K562 (cell line): ENCODE results near the gene NUP35. TPM values are rescaled to one million over a fixed set of nuclear protein-coding genes. Genes with fewer than 3 reads are reported as not detected.
A peak's percentile ranks its signal among the peaks of the same experiment; 100 is the strongest.

Experiments used
- ATAC-seq: fragments of 200-7000 bp; cut with Tn5 transposase; 3 replicates; pipeline ENCODE4 v1.9.1; 2020; ENCODE audit warnings: moderate library complexity
- BruUV-seq: library from RNA; stranded (reverse); fragments of 400-500 nt; replicated peaks from 2 replicates; lab custom pipeline; 2021; lab: Mats Ljungman, UMichigan
- CTCF ChIA-PET: fragments of 300-600 bp; formaldehyde crosslinking; extraction: SDS; loops from one replicate; lab custom pipeline; 2021; ENCODE audit warnings: low intra/inter-chr PET ratio; lab: Yijun Ruan, JAX
- POLR2A ChIA-PET: fragments of 300-600, 350-650 bp; sonication (Branson Sonifier 250); formaldehyde crosslinking; extraction: SDS; loops from one replicate; lab custom pipeline; 2021; ENCODE audit warnings: antibody characterized with exemption, inconsistent platforms; lab: Yijun Ruan, JAX
- DNase-seq, 4 experiments: peaks; one replicate each; pipeline versions ENCODE4 v3.0.0 to v3.0.0-alpha.2; 2011 to 2018; ENCODE audit warnings: low spot score in 3 of 4, mixed read lengths in 3 of 4; ENCODE audit errors: extremely low read depth in 1 of 4
- FAIRE-seq: peaks from 2 replicates; lab custom pipeline; 2011; peaks lifted over from hg19 to GRCh38; lab: Jason Lieb, UNC
- H2AFZ ChIP-seq: 2 replicates; pipeline ENCODE4 v1.6.0; 2011; ENCODE audit warnings: low read depth, low read length, control low read depth, inconsistent platforms
- H3K27ac ChIP-seq: fragments of 200-600 bp; 3 replicates; pipeline ENCODE4 v1.8.0; 2011; ENCODE audit warnings: low read depth, mild to moderate bottlenecking, control low read depth, inconsistent platforms, low read length, moderate library complexity, mixed read lengths; ENCODE audit errors: extremely low read depth
- H3K27me3 ChIP-seq, 2 experiments: fragments of 300-600 bp in 1 of 2; 2 replicates in 1 of 2; 3 replicates in 1 of 2; pipeline versions ENCODE4 v1.6.0 to v1.8.0; 2011; ENCODE audit warnings: inconsistent platforms in 2 of 2, low read length in 2 of 2, mild to moderate bottlenecking in 1 of 2, mixed read lengths in 1 of 2, moderate library complexity in 1 of 2; ENCODE audit not compliant: control insufficient read depth in 2 of 2, insufficient read depth in 2 of 2
- H3K36me3 ChIP-seq: fragments of 300-600 bp; 3 replicates; pipeline ENCODE4 v1.8.0; 2011; ENCODE audit warnings: mild to moderate bottlenecking, low read length, inconsistent platforms; ENCODE audit not compliant: control insufficient read depth, insufficient read depth
- H3K4me1 ChIP-seq, 2 experiments: fragments of 200-600 bp in 1 of 2; replicated peaks in 1 of 2; 2 replicates in 1 of 2; 3 replicates in 1 of 2; pipeline versions ENCODE4 v1.5.1 to v1.8.0; 2011; ENCODE audit warnings: inconsistent platforms in 2 of 2, low read length in 2 of 2, mild to moderate bottlenecking in 1 of 2, mixed read lengths in 1 of 2, moderate library complexity in 1 of 2; ENCODE audit not compliant: control insufficient read depth in 2 of 2, insufficient read depth in 2 of 2
- H3K4me2 ChIP-seq: 2 replicates; pipeline ENCODE4 v1.6.1; 2011; ENCODE audit warnings: low read length, control low read depth, inconsistent platforms, mixed read lengths; ENCODE audit not compliant: insufficient read depth
- H3K4me3 ChIP-seq: fragments of 200-600 bp; sonication (generic), shearing (Covaris generic); 2 replicates; pipeline ENCODE4 v1.5.1; 2016; ENCODE audit warnings: control low read depth, inconsistent platforms
- H3K79me2 ChIP-seq: fragments of 200-600 bp; 3 replicates; pipeline ENCODE4 v1.8.0; 2011; ENCODE audit warnings: low read length, inconsistent platforms; ENCODE audit not compliant: control insufficient read depth, insufficient read depth
- H3K9ac ChIP-seq, 2 experiments: 2 replicates each; pipeline versions ENCODE4 v1.6.0 to v1.6.1; 2011; ENCODE audit warnings: low read depth in 2 of 2, low read length in 2 of 2, control low read depth in 1 of 2, inconsistent platforms in 1 of 2, mild to moderate bottlenecking in 1 of 2, mixed read lengths in 1 of 2; ENCODE audit not compliant: insufficient read depth in 1 of 2
- H3K9me1 ChIP-seq: one replicate; pipeline ENCODE4 v1.6.0; 2011; ENCODE audit warnings: inconsistent platforms, mild to moderate bottlenecking, low read length, moderate library complexity; ENCODE audit not compliant: control insufficient read depth, insufficient read depth
- H3K9me3 ChIP-seq: replicated peaks from 2 replicates; pipeline ENCODE4 v1.5.1; 2011; ENCODE audit warnings: low read depth, low read length, inconsistent platforms; ENCODE audit not compliant: control insufficient read depth, insufficient read depth
- H4K20me1 ChIP-seq: replicated peaks from 2 replicates; pipeline ENCODE4 v1.6.1; 2011; ENCODE audit warnings: low read length, inconsistent platforms, mixed read lengths; ENCODE audit not compliant: control insufficient read depth, insufficient read depth
- CCAR2 ChIP-seq: fragments of 200-400 bp; formaldehyde crosslinking; IDR thresholded peaks from 2 replicates; pipeline ENCODE4 v1.6.1; 2017; ENCODE audit warnings: mild to moderate bottlenecking, low read depth, low read length
- CEBPB ChIP-seq: fragments of 450-650 bp; IDR thresholded peaks from 2 replicates; pipeline ENCODE4 v1.6.1; 2016; ENCODE audit warnings: missing genetic modification characterization, missing compliant biosample characterization
- GATAD2A ChIP-seq: fragments of 450-650 bp; IDR thresholded peaks from 2 replicates; pipeline ENCODE4 v1.6.1; 2017
- MTA1 ChIP-seq: fragments of 450-650 bp; IDR thresholded peaks from 2 replicates; pipeline ENCODE4 v1.6.1; 2017; ENCODE audit warnings: borderline replicate concordance
- NR1H2 ChIP-seq: sonication (generic); formaldehyde crosslinking; IDR thresholded peaks from 2 replicates; pipeline ENCODE4 v1.4.0; 2020; ENCODE audit warnings: mild to moderate bottlenecking, missing genetic modification reagents
- XRCC3 ChIP-seq: fragments of 450-650 bp; IDR thresholded peaks from 2 replicates; pipeline ENCODE4 v1.6.1; 2017; ENCODE audit warnings: mild to moderate bottlenecking, moderate library complexity
- WGBS: fragments of 100-300 bp; shearing (Covaris generic); methylation state at CpG from one replicate; pipeline ENCODE4 v1.1.6; 2016; ENCODE audit warnings: low coverage, mixed read lengths; ENCODE audit not compliant: insufficient coverage; ENCODE audit errors: missing lambda C conversion rate; 5-methylcytosine and 5-hydroxymethylcytosine counted together
- in situ Hi-C: fragments of 300-500 bp; cut with MboI; formaldehyde crosslinking; loops from 4 replicates; pipeline ENCODE4 v1.15.0; 2018; ENCODE audit warnings: inconsistent platforms, mixed read lengths
- intact Hi-C: fragments of 100-400 bp; cut with micrococcal nuclease; formaldehyde crosslinking; loops from 2 replicates; pipeline ENCODE4 v1.14.2; 2022
- polyA plus RNA-seq, 8 experiments: library from polyadenylated mRNA; depleted of rRNA in 4 of 8; stranded (reverse) in 5 of 8; unstranded in 3 of 8; fragments of >200 nt; fragmentation: Nextera tagmentation in 2 of 8; fragmentation: Illumina TruSeq in 1 of 8; extraction: Ambion mirVana in 2 of 8; extraction: Trizol in 1 of 8; gene quantifications; 2 replicates each; pipeline versions ENCODE4 v1.2.1 to v1.2.3, GENCODE V29; 2011 to 2014; ENCODE audit warnings: inconsistent platforms in 1 of 8, missing spikeins in 1 of 8
- total RNA-seq, 7 experiments: library from RNA; depleted of rRNA in 6 of 7; stranded (reverse); fragments of >200 nt in 6 of 7; fragmentation: Illumina TruSeq in 2 of 7; extraction: Trizol in 2 of 7; gene quantifications; 2 replicates each; pipeline versions ENCODE4 v1.2.1 to v1.2.3, GENCODE V29; 2011 to 2021; ENCODE audit warnings: low replicate concordance in 1 of 7
- TF ChIP-seq, protein P1 (sequence below): fragments of 200-400 bp; formaldehyde crosslinking; IDR thresholded peaks from 2 replicates; pipeline ENCODE4 v1.6.1; 2017; ENCODE audit warnings: mild to moderate bottlenecking, low read depth, low read length, moderate library complexity
- TF ChIP-seq, protein P2 (sequence below): sonication (generic); formaldehyde crosslinking; IDR thresholded peaks from 2 replicates; pipeline ENCODE4 v1.8.1; 2023; ENCODE audit warnings: mild to moderate bottlenecking, missing genetic modification reagents
- TF ChIP-seq, protein P3 (sequence below), 2 experiments: fragments of 450-650 bp in 1 of 2; sonication (generic) in 1 of 2; formaldehyde crosslinking in 1 of 2; IDR thresholded peaks in 1 of 2; conservative IDR thresholded peaks in 1 of 2; 2 replicates each; pipeline versions ENCODE4 v1.6.1 to v1.8.1; 2016 to 2023; ENCODE audit warnings: mild to moderate bottlenecking in 2 of 2, moderate library complexity in 2 of 2, inconsistent platforms in 1 of 2, missing genetic modification reagents in 1 of 2

The NUP35 gene
- total and polyA plus RNA-seq, 9 of the 15 experiments (the other 6 are each of a cell fraction or from before 2014, with no cell fraction given) = 24.5 to 78.2 (median 51.1) TPM

DNA sequence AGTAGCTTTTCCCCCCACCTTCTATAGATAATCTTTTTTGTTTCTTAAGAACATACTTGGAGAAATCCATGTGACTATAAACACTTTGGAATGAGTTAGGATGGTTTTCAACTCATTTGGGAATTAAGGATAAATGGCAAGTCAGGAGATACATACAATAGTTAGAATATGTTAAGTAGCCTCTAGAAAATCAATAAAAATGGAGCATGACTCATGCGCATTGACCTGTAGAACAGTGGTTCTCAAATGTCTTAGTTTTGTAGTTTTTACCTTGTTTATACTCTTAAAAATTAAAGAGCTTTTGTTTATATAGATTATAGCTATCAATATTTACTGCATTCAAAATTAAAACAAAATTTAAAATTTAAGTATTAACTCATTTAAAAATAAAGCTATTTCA lies 24.7 kb downstream of the NUP35 start:
- CTCF ChIA-PET = no interaction called here

DNA sequence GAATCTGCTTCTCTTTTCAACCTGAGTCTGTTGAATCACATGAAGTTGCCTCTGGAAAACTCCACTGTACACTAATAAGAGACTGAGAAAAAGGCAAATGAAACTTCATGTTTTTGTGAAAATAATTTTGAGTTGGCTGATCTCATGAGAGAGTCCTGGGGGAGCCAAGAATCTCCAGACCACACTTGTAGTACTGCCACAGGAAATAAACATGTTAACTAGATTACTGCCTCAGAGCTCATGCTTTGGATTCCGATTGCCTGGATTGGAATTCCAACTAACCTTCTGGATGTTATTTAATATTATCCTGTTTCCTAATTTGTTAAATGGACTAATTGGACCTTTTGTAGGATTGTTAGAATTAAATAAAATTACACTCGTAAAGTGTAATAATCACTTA lies 25.2 kb downstream of the NUP35 start:
- H3K36me3 ChIP-seq = peaks cover 48% of the 10 kb centered on the region
- H3K9me1 ChIP-seq = no peaks in the 10 kb centered on the region
- H3K9ac ChIP-seq = no peak overlapping the region
- FAIRE-seq (no peak), DNase-seq (no peak), ATAC-seq (no peak)
- no peak overlapping the region for H2AFZ ChIP-seq
- H3K4me3 ChIP-seq = no peak overlapping the region
- H3K27ac ChIP-seq = no peak overlapping the region
- 98% methylated on average over 2 of the region's 2 CpGs for WGBS
- intact Hi-C loops = no loop called here
- ChIA-PET POLR2A (interaction anchor here (0.7 to 1.6 kb wide), 4 partner anchors 9 to 255 kb away, joined by 3 to 7 read pairs (median 4); no protein-coding TSS in a partner anchor), CTCF (no interaction called here)
- BruUV-seq = no TSS peak
- in situ Hi-C loops = no loop called here
- peaks cover 57% of the 10 kb centered on the region for H3K79me2 ChIP-seq
- H4K20me1 ChIP-seq = no peaks in the 10 kb centered on the region
- H3K9me3 ChIP-seq = no peaks in the 10 kb centered on the region
- no peak overlapping the region for H3K4me2 ChIP-seq
- no peaks in the 10 kb centered on the region for H3K27me3 ChIP-seq
- H3K4me1 ChIP-seq = no peaks in the 10 kb centered on the region
- TF ChIP-seq CEBPB (tag) (no peak), MTA1 (no peak), NR1H2 (CRISPR knock-in tag) (no peak), XRCC3 (no peak), CCAR2 (no peak)
- TF ChIP-seq, protein P1, sequence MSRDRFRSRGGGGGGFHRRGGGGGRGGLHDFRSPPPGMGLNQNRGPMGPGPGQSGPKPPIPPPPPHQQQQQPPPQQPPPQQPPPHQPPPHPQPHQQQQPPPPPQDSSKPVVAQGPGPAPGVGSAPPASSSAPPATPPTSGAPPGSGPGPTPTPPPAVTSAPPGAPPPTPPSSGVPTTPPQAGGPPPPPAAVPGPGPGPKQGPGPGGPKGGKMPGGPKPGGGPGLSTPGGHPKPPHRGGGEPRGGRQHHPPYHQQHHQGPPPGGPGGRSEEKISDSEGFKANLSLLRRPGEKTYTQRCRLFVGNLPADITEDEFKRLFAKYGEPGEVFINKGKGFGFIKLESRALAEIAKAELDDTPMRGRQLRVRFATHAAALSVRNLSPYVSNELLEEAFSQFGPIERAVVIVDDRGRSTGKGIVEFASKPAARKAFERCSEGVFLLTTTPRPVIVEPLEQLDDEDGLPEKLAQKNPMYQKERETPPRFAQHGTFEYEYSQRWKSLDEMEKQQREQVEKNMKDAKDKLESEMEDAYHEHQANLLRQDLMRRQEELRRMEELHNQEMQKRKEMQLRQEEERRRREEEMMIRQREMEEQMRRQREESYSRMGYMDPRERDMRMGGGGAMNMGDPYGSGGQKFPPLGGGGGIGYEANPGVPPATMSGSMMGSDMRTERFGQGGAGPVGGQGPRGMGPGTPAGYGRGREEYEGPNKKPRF = no peak
- TF ChIP-seq, protein P2, sequence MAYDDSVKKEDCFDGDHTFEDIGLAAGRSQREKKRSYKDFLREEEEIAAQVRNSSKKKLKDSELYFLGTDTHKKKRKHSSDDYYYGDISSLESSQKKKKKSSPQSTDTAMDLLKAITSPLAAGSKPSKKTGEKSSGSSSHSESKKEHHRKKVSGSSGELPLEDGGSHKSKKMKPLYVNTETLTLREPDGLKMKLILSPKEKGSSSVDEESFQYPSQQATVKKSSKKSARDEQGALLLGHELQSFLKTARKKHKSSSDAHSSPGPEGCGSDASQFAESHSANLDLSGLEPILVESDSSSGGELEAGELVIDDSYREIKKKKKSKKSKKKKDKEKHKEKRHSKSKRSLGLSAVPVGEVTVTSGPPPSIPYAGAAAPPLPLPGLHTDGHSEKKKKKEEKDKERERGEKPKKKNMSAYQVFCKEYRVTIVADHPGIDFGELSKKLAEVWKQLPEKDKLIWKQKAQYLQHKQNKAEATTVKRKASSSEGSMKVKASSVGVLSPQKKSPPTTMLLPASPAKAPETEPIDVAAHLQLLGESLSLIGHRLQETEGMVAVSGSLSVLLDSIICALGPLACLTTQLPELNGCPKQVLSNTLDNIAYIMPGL (CRISPR knock-in tag) = no peak

More for the DNA sequence above, 24.7 kb downstream of the NUP35 start:
- POLR2A ChIA-PET = interaction anchor here (0.8 to 1.6 kb wide), 3 partner anchors 15 to 254 kb away, joined by 3 to 7 read pairs (median 4); no protein-coding TSS in a partner anchor
- H2AFZ ChIP-seq = no peak overlapping the region
- intact Hi-C loops = no loop called here
- no peak overlapping the region for H3K4me3 ChIP-seq
- no peak overlapping the region for H3K9ac ChIP-seq
- in situ Hi-C loops = no loop called here
- H3K79me2 ChIP-seq = peaks cover 63% of the 10 kb centered on the region
- TF ChIP-seq, protein P3, sequence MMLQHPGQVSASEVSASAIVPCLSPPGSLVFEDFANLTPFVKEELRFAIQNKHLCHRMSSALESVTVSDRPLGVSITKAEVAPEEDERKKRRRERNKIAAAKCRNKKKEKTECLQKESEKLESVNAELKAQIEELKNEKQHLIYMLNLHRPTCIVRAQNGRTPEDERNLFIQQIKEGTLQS (IDR thresholded peaks at IDR 0.05) = peak; percentile 18; the same call in 1 of the 2 replicates
- TF ChIP-seq, protein P3 (CRISPR knock-in tag; conservative IDR thresholded peaks at IDR 0.05) = no peak
- no peak for TF ChIP-seq GATAD2A
- no peak overlapping the region for H3K4me2 ChIP-seq
- no peak for ATAC-seq
- DNase-seq = no peak
- H3K27me3 ChIP-seq = no peaks in the 10 kb centered on the region
- H3K9me3 ChIP-seq = no peaks in the 10 kb centered on the region
- no peak overlapping the region for H3K27ac ChIP-seq
- H3K9me1 ChIP-seq = no peaks in the 10 kb centered on the region
- no TSS peak for BruUV-seq
- no peak for FAIRE-seq
- no peaks in the 10 kb centered on the region for H4K20me1 ChIP-seq
- 93% methylated on average over 1 of the region's 1 CpG for WGBS
- H3K4me1 ChIP-seq = no peaks in the 10 kb centered on the region
- H3K36me3 ChIP-seq = peaks cover 52% of the 10 kb centered on the region
